HEK293 (cell line): ENCODE measurements around the gene NRROS.

Experiments
- HOXD13 ChIP-seq: sonication (generic); formaldehyde crosslinking; IDR thresholded peaks from 2 replicates; pipeline ENCODE4 v1.8.0; 2022; ENCODE audit warnings: missing genetic modification reagents, borderline replicate concordance
- SP2 ChIP-seq: fragments of 450-650 bp; formaldehyde crosslinking; IDR thresholded peaks from 2 replicates; pipeline ENCODE4 v1.5.1; 2016; ENCODE audit warnings: missing biosample characterization, missing genetic modification characterization
- YY1 ChIP-seq: fragments of 450-650 bp; formaldehyde crosslinking; IDR thresholded peaks from 2 replicates; pipeline ENCODE4 v1.5.1; 2018; ENCODE audit warnings: missing biosample characterization, missing genetic modification characterization
- ZNF211 ChIP-seq: fragments of 450-650 bp; formaldehyde crosslinking; IDR thresholded peaks from 2 replicates; pipeline ENCODE4 v1.5.1; 2016; ENCODE audit warnings: low read depth, missing biosample characterization, missing genetic modification characterization
- ZSCAN23 ChIP-seq: fragments of 450-650 bp; formaldehyde crosslinking; IDR thresholded peaks from 2 replicates; pipeline ENCODE4 v1.5.1; 2016; ENCODE audit warnings: missing biosample characterization, missing genetic modification characterization
- TF ChIP-seq, protein P1 (sequence below): fragments of 450-650 bp; formaldehyde crosslinking; IDR thresholded peaks from 2 replicates; pipeline ENCODE4 v1.5.1; 2016; ENCODE audit warnings: missing biosample characterization, missing genetic modification characterization

DNA sequence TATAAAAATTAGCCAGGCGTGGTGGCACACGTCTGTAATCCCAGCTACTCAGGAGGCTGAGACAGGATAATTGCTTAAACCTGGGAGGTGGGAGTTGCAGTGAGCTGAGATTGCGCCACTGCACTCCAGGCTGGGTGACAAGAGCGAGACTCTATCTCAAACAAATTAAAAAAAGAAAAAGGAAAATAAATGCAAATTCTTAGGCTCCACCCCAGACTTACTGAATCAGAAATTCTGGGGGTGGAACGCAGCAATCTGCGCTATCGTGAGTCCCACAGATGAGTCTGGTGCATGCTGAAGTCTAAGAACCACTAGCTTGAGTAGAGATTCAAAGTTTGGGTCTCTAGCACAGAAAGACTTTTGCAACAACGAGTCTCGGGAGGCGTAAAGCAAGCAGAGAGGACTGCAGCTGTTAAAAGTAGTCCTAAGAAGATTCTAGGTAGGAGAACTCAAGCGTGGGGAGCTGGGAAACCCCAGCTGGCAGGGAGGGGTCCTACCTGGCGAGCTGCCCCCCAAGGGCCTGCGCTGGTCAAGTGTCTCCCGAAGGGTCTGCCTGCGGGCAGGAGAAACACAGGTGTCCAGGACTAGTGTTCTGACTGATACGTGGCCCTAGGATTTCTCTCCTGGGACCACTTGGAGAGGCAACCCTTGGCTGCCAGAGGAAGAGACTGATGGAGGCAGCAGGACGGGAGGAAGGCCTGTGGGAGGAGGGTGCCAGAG, 50.6 kb downstream of the NRROS start:
- TF ChIP-seq ZNF211: no peak
- no peak for TF ChIP-seq ZSCAN23 (tag by site-specific recombination)
- TF ChIP-seq SP2 (tag by site-specific recombination): no peak
- TF ChIP-seq YY1: no peak
- TF ChIP-seq, protein P1, sequence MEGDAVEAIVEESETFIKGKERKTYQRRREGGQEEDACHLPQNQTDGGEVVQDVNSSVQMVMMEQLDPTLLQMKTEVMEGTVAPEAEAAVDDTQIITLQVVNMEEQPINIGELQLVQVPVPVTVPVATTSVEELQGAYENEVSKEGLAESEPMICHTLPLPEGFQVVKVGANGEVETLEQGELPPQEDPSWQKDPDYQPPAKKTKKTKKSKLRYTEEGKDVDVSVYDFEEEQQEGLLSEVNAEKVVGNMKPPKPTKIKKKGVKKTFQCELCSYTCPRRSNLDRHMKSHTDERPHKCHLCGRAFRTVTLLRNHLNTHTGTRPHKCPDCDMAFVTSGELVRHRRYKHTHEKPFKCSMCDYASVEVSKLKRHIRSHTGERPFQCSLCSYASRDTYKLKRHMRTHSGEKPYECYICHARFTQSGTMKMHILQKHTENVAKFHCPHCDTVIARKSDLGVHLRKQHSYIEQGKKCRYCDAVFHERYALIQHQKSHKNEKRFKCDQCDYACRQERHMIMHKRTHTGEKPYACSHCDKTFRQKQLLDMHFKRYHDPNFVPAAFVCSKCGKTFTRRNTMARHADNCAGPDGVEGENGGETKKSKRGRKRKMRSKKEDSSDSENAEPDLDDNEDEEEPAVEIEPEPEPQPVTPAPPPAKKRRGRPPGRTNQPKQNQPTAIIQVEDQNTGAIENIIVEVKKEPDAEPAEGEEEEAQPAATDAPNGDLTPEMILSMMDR (tag by site-specific recombination): no peak
- TF ChIP-seq HOXD13: no peak
